Forelimb muscle (tissue), 1 donor: ENCODE results near the gene EIF5. TPM values are rescaled to one million over a fixed set of nuclear protein-coding genes. Genes with fewer than 3 reads are reported as not detected.

Source experiments
- DNase-seq: peaks from one replicate; pipeline ENCODE4 v3.0.0-alpha.2; 2013; ENCODE audit warnings: low read depth
- polyA plus RNA-seq: library from polyadenylated mRNA; unstranded; fragments of 120-200 nt; gene quantifications from one replicate; pipeline ENCODE4 v1.2.1, GENCODE V29; 2013; ENCODE audit not compliant: insufficient read length

The EIF5 gene
- polyA plus RNA-seq, 1 donor, result 205 TPM

DNA sequence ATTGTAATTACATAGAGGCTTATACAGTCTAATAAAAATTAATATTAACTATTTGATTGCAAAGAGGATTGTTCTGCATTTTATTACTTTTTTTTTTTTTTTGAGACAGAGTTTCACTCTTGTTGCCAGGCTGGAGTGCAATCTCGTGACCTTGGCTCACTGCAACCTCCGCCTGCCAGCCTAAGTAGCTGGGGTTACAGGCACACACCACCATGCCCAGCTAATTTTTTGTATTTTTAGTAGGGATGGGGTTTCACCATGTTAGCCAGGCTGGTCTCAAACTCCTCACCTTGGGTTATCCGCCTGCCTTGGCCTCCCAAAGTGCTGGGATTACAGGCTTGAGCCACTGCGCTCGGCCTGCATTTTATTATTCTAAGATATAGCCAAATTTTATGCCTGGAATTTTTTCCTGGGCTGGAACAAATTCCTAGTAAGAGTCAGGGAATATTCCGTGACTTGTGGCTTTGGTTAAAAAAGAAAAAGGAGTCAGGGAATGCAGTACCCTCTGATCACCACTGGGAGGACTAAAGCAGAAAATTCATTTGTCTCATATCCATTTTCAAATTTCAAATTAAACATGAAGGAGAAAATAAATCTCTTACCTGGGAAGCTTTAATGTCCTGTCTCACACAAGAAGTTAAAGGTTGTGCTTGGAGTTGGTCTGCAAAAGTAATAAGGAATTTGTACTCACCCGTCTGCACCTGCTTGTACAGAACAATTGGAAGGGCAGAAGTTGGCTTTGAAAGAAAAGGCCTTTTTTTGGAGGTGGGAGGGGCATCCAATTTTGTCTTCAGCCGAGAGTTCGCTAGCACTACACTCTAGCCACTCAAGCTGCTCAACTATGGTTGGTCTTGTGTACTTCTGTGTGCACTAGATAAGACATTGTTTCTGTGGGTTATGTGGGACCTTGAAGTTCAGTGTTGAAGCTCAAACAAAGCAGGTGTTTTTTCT, 59.9 kb downstream of the EIF5 start:
- DNase-seq, result no peak

Other genes starting within 250 kb of the EIF5 start
- gene EXOC3L4, start 239.5 kb upstream of the EIF5 start, polyA plus RNA-seq, result 0.80 TPM
- 39.8 TPM for gene TNFAIP2, start 210.8 kb upstream of the EIF5 start, polyA plus RNA-seq
- 64.4 TPM for gene MARK3, start 51.2 kb downstream of the EIF5 start, polyA plus RNA-seq
- gene CKB, start 188.6 kb downstream of the EIF5 start, polyA plus RNA-seq, result 294 TPM
- 7.2 TPM for gene TRMT61A, start 195.0 kb downstream of the EIF5 start, polyA plus RNA-seq
- gene BAG5, start 228.4 kb downstream of the EIF5 start, polyA plus RNA-seq, result 21.1 TPM
- 56.4 TPM for gene COA8, start 228.7 kb downstream of the EIF5 start, polyA plus RNA-seq